ENCODE data around the gene WSCD1.

DNA sequence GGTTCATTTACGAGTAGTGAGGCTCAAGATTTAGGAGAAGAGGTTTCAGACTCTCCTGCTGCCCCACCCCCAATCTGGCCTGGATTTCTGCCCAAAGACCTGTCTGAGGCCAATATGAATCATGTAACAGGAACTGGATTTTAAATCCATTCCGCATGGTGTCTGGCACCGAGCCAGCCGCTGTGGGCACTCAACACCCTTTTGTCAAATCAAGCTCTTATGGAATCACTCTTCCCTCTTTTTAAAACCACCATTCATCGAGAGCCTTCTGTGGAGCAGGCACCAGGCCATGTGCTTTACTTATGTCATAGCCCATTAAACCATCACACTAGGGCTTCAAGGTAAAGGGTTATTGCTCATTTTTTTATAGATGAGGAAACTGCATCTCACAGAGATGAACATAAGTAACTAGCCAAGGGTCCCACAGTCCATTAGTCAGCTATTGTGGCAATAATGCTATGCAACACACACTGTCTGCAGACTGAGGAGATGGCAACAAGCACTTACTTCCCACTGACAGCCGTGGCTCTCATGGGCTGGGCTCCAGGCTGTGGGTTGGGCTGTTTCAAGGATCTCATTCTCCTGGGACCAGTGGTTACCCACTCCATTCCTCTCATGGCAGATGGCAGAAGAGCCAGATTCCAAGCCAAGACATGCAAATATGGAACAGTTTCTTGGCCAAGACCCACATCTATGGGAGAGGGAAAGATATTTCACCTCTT is 93.6 kb downstream of the WSCD1 start:
- TF ChIP-seq ZNF8 (CRISPR knock-in tag; IDR thresholded peaks at IDR 0.05) = no peak
- no peak for TF ChIP-seq ARNTL (CRISPR knock-in tag; IDR thresholded peaks at IDR 0.05; ENCODE audit: borderline replicate concordance, low read depth)
- TF ChIP-seq, protein P1, sequence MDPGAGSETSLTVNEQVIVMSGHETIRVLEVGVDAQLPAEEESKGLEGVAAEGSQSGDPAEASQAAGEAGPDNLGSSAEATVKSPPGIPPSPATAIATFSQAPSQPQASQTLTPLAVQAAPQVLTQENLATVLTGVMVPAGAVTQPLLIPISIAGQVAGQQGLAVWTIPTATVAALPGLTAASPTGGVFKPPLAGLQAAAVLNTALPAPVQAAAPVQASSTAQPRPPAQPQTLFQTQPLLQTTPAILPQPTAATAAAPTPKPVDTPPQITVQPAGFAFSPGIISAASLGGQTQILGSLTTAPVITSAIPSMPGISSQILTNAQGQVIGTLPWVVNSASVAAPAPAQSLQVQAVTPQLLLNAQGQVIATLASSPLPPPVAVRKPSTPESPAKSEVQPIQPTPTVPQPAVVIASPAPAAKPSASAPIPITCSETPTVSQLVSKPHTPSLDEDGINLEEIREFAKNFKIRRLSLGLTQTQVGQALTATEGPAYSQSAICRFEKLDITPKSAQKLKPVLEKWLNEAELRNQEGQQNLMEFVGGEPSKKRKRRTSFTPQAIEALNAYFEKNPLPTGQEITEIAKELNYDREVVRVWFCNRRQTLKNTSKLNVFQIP (CRISPR knock-in tag; IDR thresholded peaks at IDR 0.05; ENCODE audit: borderline replicate concordance, low read depth) = no peak
- no peak for TF ChIP-seq ZFP3 (CRISPR knock-in tag; IDR thresholded peaks at IDR 0.05)
- no peak for TF ChIP-seq PPARA (CRISPR knock-in tag; IDR thresholded peaks at IDR 0.05; ENCODE audit: borderline replicate concordance)
- TF ChIP-seq, protein P2, sequence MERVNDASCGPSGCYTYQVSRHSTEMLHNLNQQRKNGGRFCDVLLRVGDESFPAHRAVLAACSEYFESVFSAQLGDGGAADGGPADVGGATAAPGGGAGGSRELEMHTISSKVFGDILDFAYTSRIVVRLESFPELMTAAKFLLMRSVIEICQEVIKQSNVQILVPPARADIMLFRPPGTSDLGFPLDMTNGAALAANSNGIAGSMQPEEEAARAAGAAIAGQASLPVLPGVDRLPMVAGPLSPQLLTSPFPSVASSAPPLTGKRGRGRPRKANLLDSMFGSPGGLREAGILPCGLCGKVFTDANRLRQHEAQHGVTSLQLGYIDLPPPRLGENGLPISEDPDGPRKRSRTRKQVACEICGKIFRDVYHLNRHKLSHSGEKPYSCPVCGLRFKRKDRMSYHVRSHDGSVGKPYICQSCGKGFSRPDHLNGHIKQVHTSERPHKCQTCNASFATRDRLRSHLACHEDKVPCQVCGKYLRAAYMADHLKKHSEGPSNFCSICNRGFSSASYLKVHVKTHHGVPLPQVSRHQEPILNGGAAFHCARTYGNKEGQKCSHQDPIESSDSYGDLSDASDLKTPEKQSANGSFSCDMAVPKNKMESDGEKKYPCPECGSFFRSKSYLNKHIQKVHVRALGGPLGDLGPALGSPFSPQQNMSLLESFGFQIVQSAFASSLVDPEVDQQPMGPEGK (CRISPR knock-in tag; IDR thresholded peaks at IDR 0.05; ENCODE audit: borderline replicate concordance) = no peak
- TF ChIP-seq, protein P3, sequence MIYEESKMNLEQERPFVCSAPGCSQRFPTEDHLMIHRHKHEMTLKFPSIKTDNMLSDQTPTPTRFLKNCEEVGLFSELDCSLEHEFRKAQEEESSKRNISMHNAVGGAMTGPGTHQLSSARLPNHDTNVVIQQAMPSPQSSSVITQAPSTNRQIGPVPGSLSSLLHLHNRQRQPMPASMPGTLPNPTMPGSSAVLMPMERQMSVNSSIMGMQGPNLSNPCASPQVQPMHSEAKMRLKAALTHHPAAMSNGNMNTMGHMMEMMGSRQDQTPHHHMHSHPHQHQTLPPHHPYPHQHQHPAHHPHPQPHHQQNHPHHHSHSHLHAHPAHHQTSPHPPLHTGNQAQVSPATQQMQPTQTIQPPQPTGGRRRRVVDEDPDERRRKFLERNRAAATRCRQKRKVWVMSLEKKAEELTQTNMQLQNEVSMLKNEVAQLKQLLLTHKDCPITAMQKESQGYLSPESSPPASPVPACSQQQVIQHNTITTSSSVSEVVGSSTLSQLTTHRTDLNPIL (CRISPR knock-in tag; IDR thresholded peaks at IDR 0.05; ENCODE audit: low read depth) = no peak
- TF ChIP-seq RARB (CRISPR knock-in tag; IDR thresholded peaks at IDR 0.05) = no peak
- no peak for TF ChIP-seq ISL1 (CRISPR knock-in tag; IDR thresholded peaks at IDR 0.05)
